ENCODE measurements around the gene HMG20A. TPM values are rescaled to one million over a fixed set of nuclear protein-coding genes. Genes with fewer than 3 reads are reported as not detected.

The HMG20A gene
- total RNA-seq, 3 donors from 2014 or later (not counting 1 experiment from before 2014, with no cell fraction given), result 48.4 to 71.0 (median 53.9) TPM

DNA sequence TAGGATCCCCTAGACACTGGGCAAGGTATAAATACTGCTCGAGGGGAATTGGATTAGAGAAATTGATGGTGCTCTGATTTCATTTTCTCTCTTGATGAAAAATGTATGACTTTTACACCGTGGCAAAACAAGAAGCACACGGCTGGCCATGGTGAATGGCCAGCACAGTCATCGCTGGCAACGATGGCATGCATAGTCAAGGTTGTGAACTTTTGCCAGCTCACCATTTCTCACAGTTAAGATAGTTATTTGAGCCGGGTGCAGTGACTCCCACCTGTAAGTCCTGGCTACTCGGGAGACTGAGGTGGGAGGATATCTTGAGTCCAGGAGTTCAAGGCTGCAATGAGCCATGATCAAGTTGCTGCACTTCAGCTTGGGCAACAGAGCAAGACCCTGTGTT lies 95.4 kb downstream of the HMG20A start:
- Mint-ChIP-seq H3K9me3 (no peaks in the 10 kb centered on the region), H3K36me3 (no peaks in the 10 kb centered on the region), H3K27me3 (ENCODE audit: low read depth in 2 of 2) (no peaks in the 10 kb centered on the region), H3K4me3 (no peak overlapping the region), H3K4me1 (no peaks in the 10 kb centered on the region), H3K27ac (no peak overlapping the region)
- no peaks in the 10 kb centered on the region for H3K9me3 ChIP-seq (ENCODE audit: control insufficient read depth, insufficient read depth, low read length)
- 94% methylated on average over 7 of the region's 7 CpGs for WGBS (ENCODE audit: insufficient coverage)
- no peaks in the 10 kb centered on the region for H3K36me3 ChIP-seq (ENCODE audit: control insufficient read depth, insufficient read depth, low read length)
- DNase-seq, result no peak
- TF ChIP-seq, protein P1, sequence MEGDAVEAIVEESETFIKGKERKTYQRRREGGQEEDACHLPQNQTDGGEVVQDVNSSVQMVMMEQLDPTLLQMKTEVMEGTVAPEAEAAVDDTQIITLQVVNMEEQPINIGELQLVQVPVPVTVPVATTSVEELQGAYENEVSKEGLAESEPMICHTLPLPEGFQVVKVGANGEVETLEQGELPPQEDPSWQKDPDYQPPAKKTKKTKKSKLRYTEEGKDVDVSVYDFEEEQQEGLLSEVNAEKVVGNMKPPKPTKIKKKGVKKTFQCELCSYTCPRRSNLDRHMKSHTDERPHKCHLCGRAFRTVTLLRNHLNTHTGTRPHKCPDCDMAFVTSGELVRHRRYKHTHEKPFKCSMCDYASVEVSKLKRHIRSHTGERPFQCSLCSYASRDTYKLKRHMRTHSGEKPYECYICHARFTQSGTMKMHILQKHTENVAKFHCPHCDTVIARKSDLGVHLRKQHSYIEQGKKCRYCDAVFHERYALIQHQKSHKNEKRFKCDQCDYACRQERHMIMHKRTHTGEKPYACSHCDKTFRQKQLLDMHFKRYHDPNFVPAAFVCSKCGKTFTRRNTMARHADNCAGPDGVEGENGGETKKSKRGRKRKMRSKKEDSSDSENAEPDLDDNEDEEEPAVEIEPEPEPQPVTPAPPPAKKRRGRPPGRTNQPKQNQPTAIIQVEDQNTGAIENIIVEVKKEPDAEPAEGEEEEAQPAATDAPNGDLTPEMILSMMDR (IDR thresholded peaks at IDR 0.05), result no peak
- no peak overlapping the region for H3K4me3 ChIP-seq (ENCODE audit: low read length)
- H3K27me3 ChIP-seq (ENCODE audit: control insufficient read depth, insufficient read depth, low read length), result no peaks in the 10 kb centered on the region
- H3K4me1 ChIP-seq (ENCODE audit: control insufficient read depth, insufficient read depth, low read length), result no peaks in the 10 kb centered on the region
- intact Hi-C loops (cut with micrococcal nuclease), result no loop called here
- ATAC-seq, result no peak
- H3K27ac ChIP-seq (ENCODE audit: low read length), result no peak overlapping the region

DNA sequence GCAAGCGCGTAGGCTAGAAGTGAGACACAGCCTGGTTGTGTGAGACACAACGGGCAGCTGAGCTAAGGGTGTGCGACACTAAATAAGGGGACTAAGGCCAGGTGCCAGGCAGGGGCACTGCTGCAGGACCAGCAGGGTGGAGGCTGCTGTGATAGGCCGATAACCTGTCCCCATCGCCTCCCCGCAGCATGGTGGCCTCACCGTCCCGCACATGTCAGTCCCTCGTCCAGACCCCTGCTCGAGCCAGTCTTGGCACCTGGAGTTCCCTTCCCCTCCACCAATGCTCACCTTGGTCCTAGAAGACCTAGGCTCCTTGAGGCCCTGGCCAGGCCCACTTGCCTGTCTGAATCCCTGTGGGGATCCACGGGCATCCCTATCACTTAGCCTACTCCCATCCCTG lies 96.1 kb downstream of the HMG20A start:
- Mint-ChIP-seq H3K27me3 (ENCODE audit: low read depth in 2 of 2) (no peaks in the 10 kb centered on the region), H3K4me3 (no peak overlapping the region), H3K9me3 (no peaks in the 10 kb centered on the region), H3K4me1 (no peaks in the 10 kb centered on the region), H3K36me3 (no peaks in the 10 kb centered on the region), H3K27ac (no peak overlapping the region)
- Histone ChIP-seq H3K27me3 (ENCODE audit: control insufficient read depth, insufficient read depth, low read length) (no peaks in the 10 kb centered on the region), H3K4me3 (ENCODE audit: low read length) (no peak overlapping the region), H3K9me3 (ENCODE audit: control insufficient read depth, insufficient read depth, low read length) (no peaks in the 10 kb centered on the region), H3K4me1 (ENCODE audit: control insufficient read depth, insufficient read depth, low read length) (no peaks in the 10 kb centered on the region), H3K27ac (ENCODE audit: low read length) (no peak overlapping the region), H3K36me3 (ENCODE audit: control insufficient read depth, insufficient read depth, low read length) (no peaks in the 10 kb centered on the region)
- TF ChIP-seq, protein P1 (IDR thresholded peaks at IDR 0.05), result no peak
- WGBS (ENCODE audit: insufficient coverage), result 92% methylated on average over 12 of the region's 12 CpGs
- intact Hi-C loops (cut with micrococcal nuclease), result no loop called here
- DNase-seq (no peak), ATAC-seq (no peak)

DNA sequence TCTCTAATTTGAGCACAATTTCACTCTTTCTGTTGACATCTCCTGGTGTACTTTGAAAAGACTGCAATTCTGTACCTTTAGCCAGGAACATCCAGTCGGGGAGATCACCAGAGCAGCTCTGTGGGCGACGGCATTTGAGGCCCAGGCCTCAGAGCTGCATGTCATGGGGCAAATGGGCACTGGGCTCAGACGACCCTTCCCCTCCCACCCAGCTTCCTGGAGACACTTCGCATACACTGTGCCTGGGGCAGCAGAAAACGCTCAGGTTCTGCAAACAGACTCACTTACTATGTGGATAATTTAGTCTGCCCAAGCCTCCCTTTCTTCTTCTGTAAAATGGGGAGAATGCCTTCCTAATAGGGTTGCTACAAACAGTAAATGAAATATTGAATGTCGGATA lies 96.9 kb downstream of the HMG20A start:
- Mint-ChIP-seq H3K4me1 (no peaks in the 10 kb centered on the region), H3K36me3 (no peaks in the 10 kb centered on the region), H3K27ac (no peak overlapping the region), H3K9me3 (no peaks in the 10 kb centered on the region), H3K27me3 (ENCODE audit: low read depth in 2 of 2) (no peaks in the 10 kb centered on the region), H3K4me3 (no peak overlapping the region)
- Histone ChIP-seq H3K9me3 (ENCODE audit: control insufficient read depth, insufficient read depth, low read length) (no peaks in the 10 kb centered on the region), H3K4me3 (ENCODE audit: low read length) (no peak overlapping the region), H3K4me1 (ENCODE audit: control insufficient read depth, insufficient read depth, low read length) (no peaks in the 10 kb centered on the region), H3K36me3 (ENCODE audit: control insufficient read depth, insufficient read depth, low read length) (no peaks in the 10 kb centered on the region), H3K27me3 (ENCODE audit: control insufficient read depth, insufficient read depth, low read length) (no peaks in the 10 kb centered on the region), H3K27ac (ENCODE audit: low read length) (no peak overlapping the region)
- DNase-seq (no peak), ATAC-seq (no peak)
- intact Hi-C loops (cut with micrococcal nuclease), result no loop called here
- 94% methylated on average over 6 of the region's 7 CpGs for WGBS (ENCODE audit: insufficient coverage)
- TF ChIP-seq, protein P1 (IDR thresholded peaks at IDR 0.05), result no peak

DNA sequence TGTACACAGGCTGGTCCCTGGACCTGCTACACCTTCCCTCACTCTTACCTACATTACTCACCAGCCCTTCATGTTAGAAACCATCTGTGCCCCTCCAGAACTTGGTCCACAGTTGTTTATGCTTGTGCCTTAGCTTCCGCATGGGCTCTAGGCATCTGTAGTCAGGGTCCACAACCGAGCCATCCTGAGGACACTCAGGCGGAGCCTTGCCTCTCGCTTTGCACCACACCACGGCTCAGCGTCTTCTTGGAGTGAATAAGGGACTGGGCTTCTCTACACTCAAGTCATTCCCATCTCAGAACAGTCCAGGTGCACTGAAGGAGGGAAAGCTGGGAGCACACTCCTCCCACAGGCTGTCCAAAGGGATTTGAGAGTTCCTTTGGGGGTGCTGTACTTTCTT lies 97.8 kb downstream of the HMG20A start:
- TF ChIP-seq, protein P1 (IDR thresholded peaks at IDR 0.05), result no peak
- Histone ChIP-seq H3K4me3 (ENCODE audit: low read length) (no peak overlapping the region), H3K36me3 (ENCODE audit: control insufficient read depth, insufficient read depth, low read length) (no peaks in the 10 kb centered on the region), H3K9me3 (ENCODE audit: control insufficient read depth, insufficient read depth, low read length) (no peaks in the 10 kb centered on the region), H3K27ac (ENCODE audit: low read length) (no peak overlapping the region), H3K4me1 (ENCODE audit: control insufficient read depth, insufficient read depth, low read length) (no peaks in the 10 kb centered on the region), H3K27me3 (ENCODE audit: control insufficient read depth, insufficient read depth, low read length) (no peaks in the 10 kb centered on the region)
- Mint-ChIP-seq H3K27me3 (ENCODE audit: low read depth in 2 of 2) (no peaks in the 10 kb centered on the region), H3K36me3 (no peaks in the 10 kb centered on the region), H3K9me3 (no peaks in the 10 kb centered on the region), H3K4me3 (no peak overlapping the region), H3K27ac (no peak overlapping the region), H3K4me1 (no peaks in the 10 kb centered on the region)
- 94% methylated on average over 6 of the region's 6 CpGs for WGBS (ENCODE audit: insufficient coverage)
- ATAC-seq (no peak), DNase-seq (no peak)
- intact Hi-C loops (cut with micrococcal nuclease), result no loop called here

All from natural killer cell (primary cell).